GM23248 (cell line): ENCODE measurements around the gene PLVAP. TPM values are rescaled to one million over a fixed set of nuclear protein-coding genes. Genes with fewer than 3 reads are reported as not detected.
A peak's percentile ranks its signal among the peaks of the same experiment; 100 is the strongest.

Experiments
- DNase-seq: peaks from one replicate; pipeline ENCODE4 v3.0.0-alpha.2; 2015
- H2AFZ ChIP-seq: fragments of 200-600 bp; sonication (generic); 2 replicates; pipeline ENCODE4 v1.6.1; 2016; ENCODE audit warnings: antibody characterized with exemption
- H3F3A ChIP-seq: fragments of 200-600 bp; sonication (generic); 2 replicates; pipeline ENCODE4 v1.6.1; 2016; ENCODE audit warnings: mild to moderate bottlenecking, antibody characterized with exemption, mixed run types; ENCODE audit not compliant: insufficient read depth
- H3K27ac ChIP-seq: fragments of 200-600 bp; sonication (generic); 2 replicates; pipeline ENCODE4 v1.5.1; 2016; ENCODE audit warnings: mild to moderate bottlenecking
- H3K27me3 ChIP-seq: fragments of 200-600 bp; sonication (generic); replicated peaks from 2 replicates; pipeline ENCODE4 v1.6.1; 2016; ENCODE audit warnings: mild to moderate bottlenecking; ENCODE audit not compliant: insufficient read depth
- H3K36me3 ChIP-seq: fragments of 200-600 bp; sonication (generic); 2 replicates; pipeline ENCODE4 v1.6.1; 2016; ENCODE audit warnings: low read depth, mild to moderate bottlenecking
- H3K4me1 ChIP-seq: fragments of 200-600 bp; sonication (generic); 2 replicates; pipeline ENCODE4 v1.6.1; 2016; ENCODE audit warnings: mild to moderate bottlenecking; ENCODE audit not compliant: insufficient read depth
- H3K4me2 ChIP-seq: fragments of 200-600 bp; sonication (generic); one replicate; pipeline ENCODE4 v1.6.1; 2016; ENCODE audit warnings: mild to moderate bottlenecking; ENCODE audit not compliant: unreplicated experiment
- H3K4me3 ChIP-seq: fragments of 200-600 bp; sonication (generic); 2 replicates; pipeline ENCODE4 v1.5.1; 2016; ENCODE audit warnings: mild to moderate bottlenecking
- H3K79me2 ChIP-seq: fragments of 200-600 bp; sonication (generic); 2 replicates; pipeline ENCODE4 v1.6.1; 2016; ENCODE audit warnings: mild to moderate bottlenecking; ENCODE audit not compliant: insufficient read depth
- H3K9ac ChIP-seq: fragments of 200-600 bp; sonication (generic); 2 replicates; pipeline ENCODE4 v1.6.1; 2016; ENCODE audit warnings: mild to moderate bottlenecking
- H3K9me2 ChIP-seq: fragments of 200-600 bp; sonication (generic); 2 replicates; pipeline ENCODE4 v1.6.1; 2016; ENCODE audit warnings: mixed run types, mild to moderate bottlenecking, moderate library complexity; ENCODE audit not compliant: insufficient read depth
- H3K9me3 ChIP-seq: fragments of 200-600 bp; sonication (generic); one replicate; pipeline ENCODE4 v1.6.1; 2017; ENCODE audit warnings: low read depth
- H4K20me1 ChIP-seq: fragments of 200-600 bp; sonication (generic); 2 replicates; pipeline ENCODE4 v1.6.0; 2016; ENCODE audit not compliant: insufficient read depth
- EZH2 ChIP-seq: fragments of 200-600 bp; sonication (generic); IDR thresholded peaks from 2 replicates; pipeline ENCODE4 v1.6.1; 2018; ENCODE audit warnings: antibody characterized with exemption, mild to moderate bottlenecking; ENCODE audit not compliant: insufficient read depth, poor library complexity, severe bottlenecking
- EZH2phosphoT487 ChIP-seq: fragments of 200-600 bp; sonication (generic); IDR thresholded peaks from 2 replicates; pipeline ENCODE4 v1.6.1; 2018; ENCODE audit warnings: antibody characterized with exemption, moderate library complexity, mild to moderate bottlenecking, low read depth; ENCODE audit not compliant: insufficient read depth
- WGBS, 2 experiments: methylation state at CpG; one replicate each; pipeline ENCODE4 v1.1.6; 2015 to 2017; ENCODE audit warnings: low lambda C conversion rate in 2 of 2, low coverage in 1 of 2; ENCODE audit errors: missing lambda C conversion rate in 2 of 2; 5-methylcytosine and 5-hydroxymethylcytosine counted together
- in situ Hi-C: fragments of 300-500 bp; cut with MboI; formaldehyde crosslinking; loops from 2 replicates; pipeline ENCODE4 v1.15.0; 2020
- polyA plus RNA-seq: library from polyadenylated mRNA; unstranded; fragments of >200 nt; fragmentation: Nextera tagmentation; extraction: Ambion mirVana; gene quantifications from 2 replicates; pipeline ENCODE4 v1.2.1, GENCODE V29; 2016
- total RNA-seq: library from RNA; depleted of rRNA; stranded (reverse); fragments of >200 nt; shearing (Covaris generic); gene quantifications from 2 replicates; pipeline ENCODE4 v1.2.3, GENCODE V29; 2014

The PLVAP gene
- total and polyA plus RNA-seq, 2 experiments from 2014 or later = not detected

- WGBS, 2 experiments = 86 to 88% methylated on average over 28 to 30 of the region's 30 CpGs
- Histone ChIP-seq H3K4me1 (peaks cover 7% of the 10 kb centered on the region; the same call in 1 of the 2 replicates), H2AFZ (peak overlapping the region; percentile 96; the same call in 1 of the 2 replicates), H3K4me3 (peak overlapping the region; percentile 89), H3K27ac (no peak overlapping the region), H3K9me3 (no peaks in the 10 kb centered on the region), H3K27me3 (no peaks in the 10 kb centered on the region), H3K9me2 (no peaks in the 10 kb centered on the region), H3F3A (peaks cover 11% of the 10 kb centered on the region; the same call in 1 of the 2 replicates), H3K9ac (peak overlapping the region; percentile 82), H3K79me2 (no peaks in the 10 kb centered on the region), H3K36me3 (no peaks in the 10 kb centered on the region), H3K4me2 (no peak overlapping the region), H4K20me1 (no peaks in the 10 kb centered on the region)
- DNase-seq = no peak
- TF ChIP-seq EZH2 = no peak
- TF ChIP-seq EZH2phosphoT487 = no peak
- in situ Hi-C loops = no loop called here
These were observed 38.6 kb downstream of the PLVAP start for GRCh38 chr19:17338433-17339078.

- DNase-seq = peak; percentile 70
- peak overlapping the region; percentile 96 for H2AFZ ChIP-seq
- no peaks in the 10 kb centered on the region for H3K9me2 ChIP-seq
- H3K79me2 ChIP-seq = no peaks in the 10 kb centered on the region
- WGBS, 2 experiments = 9 to 12% methylated on average over 44 to 49 of the region's 50 CpGs
- in situ Hi-C loops = no loop called here
- peaks cover 7% of the 10 kb centered on the region; the same call in 1 of the 2 replicates for H3K4me1 ChIP-seq
- H3K9me3 ChIP-seq = no peaks in the 10 kb centered on the region
- H3K27me3 ChIP-seq = no peaks in the 10 kb centered on the region
- H3F3A ChIP-seq = peaks cover 11% of the 10 kb centered on the region; the same call in 1 of the 2 replicates
- no peaks in the 10 kb centered on the region for H3K36me3 ChIP-seq
- peak overlapping the region; percentile 91 for H3K4me2 ChIP-seq
- H3K4me3 ChIP-seq = peak overlapping the region; percentile 89
- peak overlapping the region; percentile 82 for H3K9ac ChIP-seq
- TF ChIP-seq EZH2phosphoT487 (no peak), EZH2 (no peak)
- no peaks in the 10 kb centered on the region for H4K20me1 ChIP-seq
- peak overlapping the region; percentile 15; the same call in 1 of the 2 replicates for H3K27ac ChIP-seq
These were observed 39.3 kb downstream of the PLVAP start for GRCh38 chr19:17337675-17338432.

GRCh38 chr19:17336872-17337674 is 40.1 kb downstream of the PLVAP start, which contains the start of gene GTPBP3:
Gene GTPBP3 (plus strand): TSS chr19:17337553. CDS start chr19:17337612, 59 bp downstream.
- Histone ChIP-seq H3K27me3 (no peaks in the 10 kb centered on the region), H4K20me1 (no peaks in the 10 kb centered on the region), H3K4me1 (peaks cover 7% of the 10 kb centered on the region; the same call in 1 of the 2 replicates), H3K27ac (peak within 1 kb of the TSS; percentile 75), H3K4me3 (peak within 1 kb of the TSS; percentile 89), H3K36me3 (no peaks in the 10 kb centered on the region), H3F3A (peaks cover 11% of the 10 kb centered on the region; the same call in 1 of the 2 replicates), H3K9me3 (no peaks in the 10 kb centered on the region), H3K9me2 (no peaks in the 10 kb centered on the region), H3K79me2 (no peaks in the 10 kb centered on the region), H3K4me2 (peak within 1 kb of the TSS; percentile 91), H2AFZ (peak within 1 kb of the TSS; percentile 96), H3K9ac (peak within 1 kb of the TSS; percentile 82)
- peak; percentile 99 for DNase-seq
- WGBS, 2 experiments = 1% methylated on average over 41 of the region's 41 CpGs
- in situ Hi-C loops = no loop called here
- TF ChIP-seq EZH2phosphoT487 (no peak), EZH2 (no peak)

- in situ Hi-C loops = no loop called here
- no peak overlapping the region for H3K4me2 ChIP-seq
- peaks cover 11% of the 10 kb centered on the region; the same call in 1 of the 2 replicates for H3F3A ChIP-seq
- H3K27ac ChIP-seq = no peak overlapping the region
- WGBS, 2 experiments = 48 to 54% methylated on average over 10 of the region's 10 CpGs
- peaks cover 7% of the 10 kb centered on the region; the same call in 1 of the 2 replicates for H3K4me1 ChIP-seq
- H3K36me3 ChIP-seq = no peaks in the 10 kb centered on the region
- H2AFZ ChIP-seq = peak overlapping the region; percentile 96
- H3K27me3 ChIP-seq = no peaks in the 10 kb centered on the region
- H3K4me3 ChIP-seq = no peak overlapping the region
- no peaks in the 10 kb centered on the region for H3K9me2 ChIP-seq
- H3K9me3 ChIP-seq = no peaks in the 10 kb centered on the region
- no peaks in the 10 kb centered on the region for H4K20me1 ChIP-seq
- no peaks in the 10 kb centered on the region for H3K79me2 ChIP-seq
- DNase-seq = no peak
- TF ChIP-seq EZH2 (no peak), EZH2phosphoT487 (no peak)
- no peak overlapping the region for H3K9ac ChIP-seq
These were observed 41.6 kb downstream of the PLVAP start for GRCh38 chr19:17335575-17335974.
